NT2/D1 (cell line): Measurements from ENCODE around the gene ZFAND6.

Source experiments
- DNase-seq: peaks from one replicate; pipeline ENCODE4 v3.0.0-alpha.2; 2011; ENCODE audit warnings: low read depth, low spot score
- H3K27me3 ChIP-seq: 2 replicates; pipeline ENCODE4 v1.6.0; 2011; ENCODE audit warnings: mild to moderate bottlenecking; ENCODE audit not compliant: insufficient read length, insufficient read depth
- H3K36me3 ChIP-seq: 2 replicates; pipeline ENCODE4 v1.6.1; 2011; ENCODE audit warnings: mild to moderate bottlenecking, low read length, mixed read lengths; ENCODE audit not compliant: insufficient read depth, insufficient read length
- H3K4me1 ChIP-seq: 2 replicates; pipeline ENCODE4 v1.5.1; 2011; ENCODE audit not compliant: insufficient read depth, insufficient read length
- H3K4me3 ChIP-seq: 2 replicates; pipeline ENCODE4 v1.5.1; 2011; ENCODE audit warnings: low read depth; ENCODE audit not compliant: insufficient read length
- H3K9ac ChIP-seq: 2 replicates; pipeline ENCODE4 v1.6.0; 2011; ENCODE audit warnings: low read depth; ENCODE audit not compliant: insufficient read length
- H3K9me3 ChIP-seq: 2 replicates; pipeline ENCODE4 v1.5.1; 2011; ENCODE audit warnings: mild to moderate bottlenecking, low read length; ENCODE audit not compliant: insufficient read depth
- SUZ12 ChIP-seq: IDR thresholded peaks from 2 replicates; pipeline ENCODE4 v1.6.1; 2011; ENCODE audit not compliant: insufficient read length, insufficient read depth; ENCODE audit errors: extremely low read depth
- YY1 ChIP-seq: IDR thresholded peaks from 2 replicates; pipeline ENCODE4 v1.6.1; 2011; ENCODE audit not compliant: insufficient read length, insufficient read depth
- ZNF274 ChIP-seq: IDR thresholded peaks from 2 replicates; pipeline ENCODE4 v1.6.1; 2011; ENCODE audit warnings: mild to moderate bottlenecking, low read depth, low read length

The ZFAND6 gene

GRCh38 chr15:80127911-80128310 lies 68.4 kb downstream of the ZFAND6 start:
- no peak for DNase-seq
- Histone ChIP-seq H3K9ac (no peak overlapping the region), H3K9me3 (no peaks in the 10 kb centered on the region), H3K36me3 (peaks cover 17% of the 10 kb centered on the region), H3K4me3 (no peak overlapping the region), H3K27me3 (no peaks in the 10 kb centered on the region), H3K4me1 (no peaks in the 10 kb centered on the region)
- TF ChIP-seq SUZ12: no peak
- TF ChIP-seq YY1: no peak
- no peak for TF ChIP-seq ZNF274

- no peak for DNase-seq
- Histone ChIP-seq H3K4me3 (no peak overlapping the region), H3K9me3 (no peaks in the 10 kb centered on the region), H3K4me1 (no peaks in the 10 kb centered on the region), H3K36me3 (peaks cover 19% of the 10 kb centered on the region), H3K9ac (no peak overlapping the region), H3K27me3 (no peaks in the 10 kb centered on the region)
- TF ChIP-seq ZNF274: no peak
- TF ChIP-seq YY1: no peak
- no peak for TF ChIP-seq SUZ12
Measured at GRCh38 chr15:80132382-80132781, 72.9 kb downstream of the ZFAND6 start.

- no peak for DNase-seq
- no peak overlapping the region for H3K4me3 ChIP-seq
- H3K9me3 ChIP-seq: no peaks in the 10 kb centered on the region
- H3K4me1 ChIP-seq: no peaks in the 10 kb centered on the region
- H3K9ac ChIP-seq: no peak overlapping the region
- no peaks in the 10 kb centered on the region for H3K27me3 ChIP-seq
- TF ChIP-seq YY1: no peak
- no peak for TF ChIP-seq ZNF274
- TF ChIP-seq SUZ12: no peak
- peaks cover 16% of the 10 kb centered on the region for H3K36me3 ChIP-seq
Measured at GRCh38 chr15:80136854-80137253, 77.4 kb downstream of the ZFAND6 start.

GRCh38 chr15:80138961-80139360 lies 79.5 kb downstream of the ZFAND6 start:
- Histone ChIP-seq H3K36me3 (peaks cover 15% of the 10 kb centered on the region), H3K4me1 (no peaks in the 10 kb centered on the region), H3K9me3 (no peaks in the 10 kb centered on the region), H3K27me3 (no peaks in the 10 kb centered on the region), H3K4me3 (no peak overlapping the region), H3K9ac (no peak overlapping the region)
- DNase-seq: no peak
- TF ChIP-seq YY1 (no peak), SUZ12 (no peak), ZNF274 (no peak)

- Histone ChIP-seq H3K9me3 (no peaks in the 10 kb centered on the region), H3K4me3 (no peak overlapping the region), H3K4me1 (no peaks in the 10 kb centered on the region), H3K36me3 (no peaks in the 10 kb centered on the region), H3K9ac (no peak overlapping the region), H3K27me3 (no peaks in the 10 kb centered on the region)
- no peak for DNase-seq
- TF ChIP-seq SUZ12: no peak
- TF ChIP-seq YY1: no peak
- TF ChIP-seq ZNF274: no peak
Measured at GRCh38 chr15:80140909-80141308, 81.4 kb downstream of the ZFAND6 start.

DNA sequence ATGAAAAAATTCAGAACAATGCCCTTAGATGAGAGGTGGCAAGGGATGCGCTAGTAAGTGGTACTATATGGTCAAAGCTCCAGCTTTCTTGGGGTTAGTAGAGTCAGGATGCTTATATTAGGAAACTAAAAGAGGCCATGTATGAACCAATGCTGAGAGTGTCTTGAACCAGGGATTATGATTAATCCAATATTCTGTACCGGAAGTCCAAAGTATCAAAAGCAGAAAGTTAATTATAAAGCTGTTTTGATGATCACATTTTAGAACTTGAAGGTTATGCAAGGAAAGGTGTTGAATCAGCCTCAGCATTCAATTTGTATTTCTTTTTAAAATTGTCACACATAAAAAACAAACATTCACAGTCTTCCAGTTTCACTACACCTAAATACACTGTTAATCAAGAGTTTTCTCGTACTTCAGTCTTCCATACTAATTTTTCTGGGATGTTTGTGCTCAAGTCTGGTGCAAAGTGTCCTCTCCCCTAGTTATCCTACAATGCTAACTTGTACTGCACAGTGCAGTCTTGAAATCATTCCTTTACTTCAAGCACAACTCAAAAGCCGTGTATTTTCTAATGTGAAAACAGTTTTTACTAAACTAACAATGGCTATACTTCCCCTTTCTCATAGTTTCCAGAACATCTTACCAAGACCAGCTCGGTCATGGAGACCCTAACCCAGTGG lies 82.6 kb downstream of the ZFAND6 start:
- no peaks in the 10 kb centered on the region for H3K27me3 ChIP-seq
- H3K4me1 ChIP-seq: no peaks in the 10 kb centered on the region
- TF ChIP-seq YY1: no peak
- no peak for TF ChIP-seq ZNF274
- TF ChIP-seq SUZ12: no peak
- H3K4me3 ChIP-seq: no peak overlapping the region
- no peak overlapping the region for H3K9ac ChIP-seq
- H3K9me3 ChIP-seq: no peaks in the 10 kb centered on the region
- no peak for DNase-seq
- no peaks in the 10 kb centered on the region for H3K36me3 ChIP-seq

- no peaks in the 10 kb centered on the region for H3K36me3 ChIP-seq
- no peaks in the 10 kb centered on the region for H3K9me3 ChIP-seq
- TF ChIP-seq ZNF274: no peak
- TF ChIP-seq SUZ12: no peak
- TF ChIP-seq YY1: no peak
- H3K27me3 ChIP-seq: no peaks in the 10 kb centered on the region
- H3K4me3 ChIP-seq: no peak overlapping the region
- DNase-seq: no peak
- no peak overlapping the region for H3K9ac ChIP-seq
- H3K4me1 ChIP-seq: no peaks in the 10 kb centered on the region
Measured at GRCh38 chr15:80142646-80143045, 83.2 kb downstream of the ZFAND6 start.

DNA sequence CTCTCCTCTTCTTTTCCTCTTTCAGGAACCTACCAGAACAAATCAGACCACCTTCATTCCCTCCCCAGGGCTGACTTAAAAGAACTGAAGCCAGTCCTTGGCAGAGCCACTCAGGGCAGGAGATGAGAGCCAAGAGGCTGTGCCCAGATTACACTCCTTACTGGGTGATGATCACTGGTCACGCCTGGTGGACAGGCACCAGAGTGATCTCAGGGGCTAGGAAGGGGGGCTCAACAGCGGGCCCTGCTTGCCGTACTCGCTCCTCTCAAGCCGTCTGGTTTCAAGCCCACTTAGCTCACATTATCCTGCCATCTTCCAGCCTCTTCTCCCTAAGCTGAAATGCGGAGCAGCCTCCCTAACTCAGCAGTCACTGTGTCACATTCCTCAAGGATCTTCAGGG lies 91.7 kb downstream of the ZFAND6 start:
- H3K4me3 ChIP-seq: no peak overlapping the region
- DNase-seq: no peak

More for the DNA sequence above, 91.7 kb downstream of the ZFAND6 start:
- Histone ChIP-seq H3K4me1 (peaks cover 3% of the 10 kb centered on the region), H3K27me3 (peaks cover 22% of the 10 kb centered on the region), H3K36me3 (no peaks in the 10 kb centered on the region), H3K9ac (no peak overlapping the region), H3K9me3 (no peaks in the 10 kb centered on the region)
- TF ChIP-seq ZNF274 (no peak), YY1 (no peak), SUZ12 (no peak)
